Stimulated activated CD8-positive, alpha-beta memory T cell treated with anti-CD3 and anti-CD28 coated beads, Interleukin-12 subunit alpha, Interleukin-12 subunit beta, amount 100 ng/mL, for 1 hour (primary cell): ENCODE measurements around the gene UBR2.
"Not testable (repeated sequence)": the region's sequence is repeated elsewhere in the genome, so short reads cannot be mapped to it uniquely, and the experiment has no call there.

Experiments
- DNase-seq: peaks from one replicate; pipeline ENCODE4 v3.0.0-alpha.2; 2020; ENCODE audit warnings: low read depth

The UBR2 gene

DNA sequence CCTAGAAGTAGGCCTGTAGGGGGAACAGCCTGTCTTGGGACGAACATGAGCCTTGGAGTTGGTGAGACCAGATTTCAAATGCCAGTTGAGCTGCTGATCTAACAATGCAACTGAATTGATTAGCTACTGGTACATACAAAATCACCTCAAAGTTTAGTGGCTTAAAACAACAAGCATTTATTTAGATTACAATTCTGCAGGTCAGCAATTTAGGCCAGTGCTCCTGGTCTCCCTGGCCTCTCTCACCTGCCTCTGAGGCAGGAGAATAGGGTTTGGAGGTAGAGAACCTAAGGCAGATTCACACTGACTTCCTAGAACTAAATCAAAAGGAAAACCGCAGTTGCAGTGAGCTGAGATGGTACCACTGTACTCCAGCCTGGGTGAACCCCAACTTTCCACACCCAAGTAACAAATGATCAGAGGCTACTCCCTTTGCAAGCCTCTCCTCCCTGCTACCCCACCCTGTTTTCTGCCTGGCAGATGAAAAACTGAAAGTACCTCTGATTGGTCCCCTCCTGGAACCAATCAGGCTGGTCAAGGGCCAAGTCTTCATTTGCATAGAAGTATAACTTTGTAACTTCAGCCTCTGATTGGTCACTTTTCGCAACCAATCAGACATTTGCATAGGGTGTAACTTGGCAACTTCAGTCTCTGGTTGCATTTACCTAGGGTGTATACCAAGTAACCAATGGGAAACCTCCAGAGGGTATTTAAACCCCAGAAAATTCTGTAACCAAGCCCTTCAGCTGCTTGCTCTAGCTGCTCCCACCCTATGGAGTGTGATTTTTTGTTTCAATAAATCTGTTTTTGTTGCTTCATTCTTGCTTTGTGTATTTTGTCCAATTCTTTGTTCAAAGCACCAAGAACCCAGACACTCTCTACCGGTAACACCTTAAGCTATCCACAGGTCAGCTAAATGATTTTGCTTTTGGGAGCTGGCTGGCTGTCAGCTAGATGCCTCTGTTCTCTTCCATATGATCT, 8.1 kb upstream of the UBR2 start:
- DNase-seq = no peak

DNA sequence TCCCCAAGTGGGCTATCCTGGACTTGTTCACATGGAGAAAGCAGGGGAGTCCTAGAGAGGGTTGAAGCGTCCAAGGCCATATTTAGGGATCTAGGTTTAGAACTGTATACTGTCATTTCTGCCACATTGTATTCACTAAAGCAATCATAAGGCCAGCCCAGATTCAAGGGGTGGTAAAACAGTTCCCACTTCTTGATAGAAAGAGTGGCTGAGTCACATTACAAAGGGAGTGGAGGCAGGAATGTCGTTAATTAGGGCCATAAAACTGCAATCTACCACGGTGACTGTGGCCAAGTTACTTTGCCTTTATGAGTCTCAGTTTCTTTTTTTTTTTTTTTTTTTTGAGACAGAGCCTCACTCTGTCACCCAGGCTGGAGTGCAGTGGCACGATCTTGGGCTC, 7.4 kb upstream of the UBR2 start:
- no peak for DNase-seq

DNA sequence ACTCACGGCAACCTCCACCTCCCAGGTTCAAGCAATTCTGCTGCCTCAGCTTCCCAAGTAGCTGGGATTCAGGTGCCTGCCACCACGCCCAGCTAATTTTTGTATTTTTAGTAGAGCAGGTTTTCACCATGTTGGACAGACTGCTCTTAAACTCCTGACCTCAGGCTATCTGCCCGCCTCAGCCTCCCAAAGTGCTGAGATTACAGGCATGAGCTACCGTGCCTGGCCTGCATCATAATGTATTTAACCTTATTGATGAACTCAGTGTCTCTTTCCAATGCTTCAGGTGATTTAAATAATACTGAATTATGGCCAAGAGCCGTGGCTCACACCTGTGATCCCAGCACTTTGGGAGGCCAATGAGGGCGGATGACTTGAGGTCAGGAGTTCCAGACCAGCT, 4.6 kb upstream of the UBR2 start:
- not testable (repeated sequence) for DNase-seq

DNA sequence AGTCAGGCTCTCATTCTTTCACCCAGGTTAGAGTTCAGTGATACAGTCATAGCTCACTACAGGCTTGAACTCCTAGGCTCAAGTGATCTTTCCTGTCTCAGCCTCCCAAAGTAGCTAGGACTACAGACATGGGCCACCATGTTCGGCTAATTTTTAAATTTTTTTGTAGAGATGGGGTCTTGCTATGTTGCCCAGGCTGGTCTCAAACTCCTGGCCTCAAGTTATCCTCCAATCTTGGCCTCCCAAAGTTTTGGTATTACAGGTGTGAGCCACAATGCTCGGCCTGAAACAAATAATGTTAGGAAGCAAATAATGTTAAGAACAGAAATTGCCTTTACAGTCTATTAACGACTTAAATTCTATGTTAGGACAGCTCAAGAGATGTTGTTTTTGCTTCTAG, 1.8 kb upstream of the UBR2 start:
- DNase-seq = no peak

DNA sequence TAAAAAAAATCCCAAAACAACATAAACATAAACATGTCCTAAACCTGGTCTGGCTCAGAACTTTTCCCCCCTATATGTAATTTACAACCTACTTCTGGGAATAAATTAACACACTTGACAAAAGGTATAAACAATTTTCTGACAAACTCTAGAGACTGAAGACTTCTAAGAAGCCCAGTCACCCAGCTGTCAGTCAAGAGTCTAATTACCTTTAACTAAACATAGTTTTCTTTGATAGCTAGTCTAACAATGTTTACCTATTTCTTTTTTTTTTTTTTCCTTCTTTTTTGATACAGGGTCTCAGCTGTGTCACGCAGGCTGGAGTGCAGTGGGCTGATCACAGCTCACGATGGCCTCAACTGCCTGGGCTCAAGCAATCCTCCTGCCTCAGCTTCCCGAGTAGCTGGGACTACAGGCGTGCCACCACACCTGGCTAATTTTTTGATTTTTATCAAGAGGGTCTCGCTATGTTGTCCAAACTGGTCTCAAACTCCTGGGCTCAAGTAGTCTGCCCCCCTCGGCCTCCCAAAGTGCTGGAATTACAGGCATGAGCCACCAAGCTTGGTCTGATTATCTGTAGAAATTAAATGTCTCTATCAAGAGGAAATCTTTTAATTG, 932 bp upstream of the UBR2 start:
- no peak for DNase-seq

DNA sequence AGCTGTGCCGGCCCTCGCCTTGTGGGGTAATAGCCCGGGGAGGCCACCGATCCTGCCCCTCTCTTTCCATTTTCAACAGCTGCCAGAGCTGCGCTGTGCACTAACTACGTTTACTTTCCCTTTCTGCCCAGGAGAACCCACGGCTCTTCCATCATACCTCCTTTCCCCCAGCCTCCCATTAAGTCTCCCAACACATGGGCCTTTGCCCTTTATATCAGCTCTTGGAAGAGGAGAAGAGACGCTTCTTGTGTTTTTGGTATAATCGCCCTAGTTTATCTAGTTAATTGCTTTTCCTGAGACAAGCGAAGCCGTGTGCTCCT, 637 bp downstream of the UBR2 start:
- DNase-seq = no peak

DNA sequence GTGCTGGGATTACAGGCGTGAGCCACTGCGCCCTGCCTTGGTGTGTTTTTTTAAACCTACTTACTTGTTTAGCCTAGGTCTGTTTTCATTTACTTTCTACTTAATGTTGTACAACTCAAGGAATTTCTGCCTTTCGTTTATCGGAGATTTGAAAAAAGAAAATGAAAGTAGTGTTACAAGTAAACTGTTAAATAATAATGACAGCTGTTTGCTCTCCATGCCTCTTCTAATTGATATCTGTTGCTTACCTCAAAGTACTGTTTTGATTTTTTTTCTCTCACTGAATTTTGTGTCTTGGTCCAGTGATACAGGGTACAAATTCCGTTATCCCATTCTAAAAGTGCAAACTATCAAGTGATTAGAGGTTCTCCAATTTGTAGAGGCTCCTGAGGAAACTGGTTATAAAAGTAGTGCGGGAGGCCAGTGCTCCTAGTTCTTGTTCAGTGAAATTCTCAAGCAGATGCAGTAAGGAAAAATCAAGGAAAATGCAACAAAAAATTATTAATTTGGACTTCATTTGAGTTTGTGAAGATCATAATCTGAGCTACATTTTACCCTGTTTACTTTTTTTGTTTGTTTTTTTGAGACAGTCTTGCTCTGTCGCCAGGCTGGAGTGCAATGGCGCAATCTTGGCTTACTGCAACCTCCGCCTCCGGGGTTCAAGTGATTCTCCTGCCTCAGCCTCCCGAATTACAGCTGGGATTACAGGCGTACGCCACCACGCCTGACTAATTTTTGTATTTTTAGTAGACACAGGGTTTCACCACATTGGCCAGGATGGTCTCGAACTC, 2.2 kb downstream of the UBR2 start:
- no peak for DNase-seq

DNA sequence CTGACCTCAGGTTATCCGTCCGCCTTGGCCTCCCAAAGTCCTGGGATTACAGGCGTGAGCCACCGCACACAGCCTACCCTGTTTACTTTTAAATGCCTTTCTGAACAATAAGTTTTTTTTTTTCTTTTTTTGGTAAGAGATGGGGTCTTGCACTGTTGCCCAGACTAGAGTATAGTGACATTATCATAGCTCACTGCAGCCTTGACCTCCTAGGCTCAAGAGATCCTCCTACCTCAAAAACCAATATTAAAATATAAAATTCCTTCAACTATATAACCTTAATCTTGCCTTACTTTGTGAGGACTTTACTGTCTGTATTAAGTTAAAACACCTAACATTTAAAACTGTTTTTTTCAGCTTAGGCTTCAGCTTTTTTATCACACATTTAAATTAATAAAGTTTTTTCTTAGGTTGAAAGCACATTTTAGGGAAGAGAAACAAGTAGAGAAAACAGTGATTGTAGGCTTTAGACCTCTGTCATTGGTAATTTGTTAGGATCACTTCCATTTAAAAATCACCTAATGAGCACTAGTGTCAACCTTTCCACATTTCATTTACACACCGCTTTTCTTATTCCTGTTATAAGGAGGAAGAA, 2.9 kb downstream of the UBR2 start:
- DNase-seq = no peak

DNA sequence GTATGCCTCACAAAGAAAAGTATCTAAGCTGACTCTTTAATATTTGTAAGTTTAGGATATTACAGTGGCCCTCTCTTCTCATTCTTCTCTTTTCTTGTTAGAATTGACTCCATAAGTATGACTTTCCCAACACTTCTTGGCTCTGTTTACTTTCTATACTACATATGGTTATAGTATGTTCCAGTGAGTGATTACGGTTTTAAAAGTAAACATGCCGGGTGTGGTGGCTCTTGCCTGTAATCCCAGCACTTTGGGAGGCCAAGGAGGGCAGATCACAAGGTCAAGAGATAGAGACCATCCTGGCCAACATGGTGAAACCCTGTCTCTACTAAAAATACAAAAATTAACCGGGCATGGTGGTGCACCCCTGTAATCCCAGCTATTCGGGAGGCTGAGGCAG, 3.4 kb downstream of the UBR2 start:
- DNase-seq = not testable (repeated sequence)

DNA sequence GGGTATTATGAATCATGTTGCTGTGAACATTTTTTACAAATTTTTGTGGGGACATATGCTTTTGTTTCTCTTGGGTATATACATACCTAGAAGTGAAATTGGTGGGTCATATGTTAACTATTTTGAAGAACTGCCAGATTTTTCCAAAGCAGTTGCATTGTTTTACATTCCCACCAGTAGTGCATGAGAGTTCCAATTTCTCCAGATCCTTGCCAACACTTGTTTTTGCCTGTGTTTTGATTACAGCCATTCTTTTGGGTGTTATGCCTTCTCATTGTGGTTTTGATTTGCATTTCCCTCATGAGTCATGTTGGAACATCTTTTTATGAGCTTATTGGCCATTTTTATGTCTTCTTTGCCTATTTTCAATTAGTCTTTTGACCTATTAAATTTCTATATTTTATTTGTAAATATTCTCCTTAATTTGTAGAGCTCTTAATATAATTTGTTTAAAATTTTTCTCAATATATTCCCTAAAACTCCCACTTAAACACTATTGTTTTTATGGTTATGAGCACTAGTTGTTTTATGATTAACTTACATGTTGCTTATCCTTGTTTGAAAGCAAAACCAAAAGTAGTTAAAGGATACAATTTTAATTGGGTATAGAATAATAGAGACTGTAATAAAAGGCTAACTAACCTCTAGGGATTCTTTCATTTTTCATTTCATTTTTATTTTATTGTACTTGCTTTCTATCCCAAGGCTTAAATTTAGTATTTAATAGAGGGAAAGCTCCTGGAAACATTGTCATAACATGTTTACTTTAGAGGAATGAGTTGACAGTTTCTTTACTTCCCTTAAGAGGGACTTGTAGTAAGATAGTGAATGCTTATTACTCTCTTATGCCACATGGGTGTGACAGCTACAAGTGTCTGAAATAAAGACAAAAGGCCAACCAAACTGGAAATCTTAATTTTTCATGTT, 5.5 kb downstream of the UBR2 start:
- DNase-seq = no peak

DNA sequence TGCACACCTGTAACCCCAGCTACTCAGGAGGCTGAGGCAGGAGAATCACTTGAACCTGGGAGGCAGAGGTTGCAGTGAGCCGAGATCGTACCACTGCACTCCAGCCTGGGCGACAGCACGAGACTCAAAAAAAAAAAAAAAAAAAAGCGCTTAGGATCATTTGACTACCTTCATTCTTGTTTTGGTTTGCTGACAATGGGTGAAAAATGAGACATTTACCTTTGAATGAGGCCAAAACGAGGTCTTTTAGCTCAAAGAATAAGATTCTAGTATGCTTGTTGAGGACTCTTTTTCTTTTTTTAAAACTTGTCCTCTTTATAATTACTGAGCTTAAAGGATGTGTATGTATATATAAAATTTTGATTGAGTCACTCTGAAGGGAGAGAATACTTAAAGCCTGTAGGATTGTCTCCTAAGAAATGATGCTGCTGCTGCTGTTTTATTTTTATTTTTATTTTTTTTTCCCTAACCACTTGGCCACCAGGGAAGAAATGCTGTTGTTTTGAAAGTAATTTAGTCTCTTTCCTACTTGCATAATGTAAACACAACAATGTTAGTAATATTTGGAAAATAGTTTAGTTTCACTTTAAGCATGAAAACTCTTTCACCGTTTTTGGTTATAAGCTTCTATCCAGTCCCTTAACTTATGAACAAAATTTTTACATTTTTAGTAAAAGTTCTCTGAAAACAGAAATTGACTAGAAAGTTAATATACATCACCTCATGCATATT, 7.9 kb downstream of the UBR2 start:
- no peak for DNase-seq

DNA sequence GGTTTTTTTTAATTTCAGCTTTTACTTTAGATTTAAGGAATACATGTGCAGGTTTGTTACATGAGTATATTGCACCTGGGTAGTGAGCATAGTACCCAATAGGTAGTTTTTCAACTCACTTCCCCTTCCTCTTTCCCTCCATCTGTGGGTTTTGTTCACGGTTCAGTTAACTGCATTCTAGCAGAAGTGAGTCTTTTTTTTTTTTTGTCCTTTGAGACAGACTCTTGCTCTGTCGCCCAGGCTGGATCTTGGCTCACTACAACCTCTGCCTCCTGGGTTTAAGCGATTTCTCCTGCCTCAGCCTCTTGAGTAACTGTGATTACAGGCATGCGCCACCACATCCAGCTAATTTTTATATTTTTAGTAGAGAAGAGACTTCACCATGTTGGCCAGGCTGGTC, 8.7 kb downstream of the UBR2 start:
- no peak for DNase-seq

DNA sequence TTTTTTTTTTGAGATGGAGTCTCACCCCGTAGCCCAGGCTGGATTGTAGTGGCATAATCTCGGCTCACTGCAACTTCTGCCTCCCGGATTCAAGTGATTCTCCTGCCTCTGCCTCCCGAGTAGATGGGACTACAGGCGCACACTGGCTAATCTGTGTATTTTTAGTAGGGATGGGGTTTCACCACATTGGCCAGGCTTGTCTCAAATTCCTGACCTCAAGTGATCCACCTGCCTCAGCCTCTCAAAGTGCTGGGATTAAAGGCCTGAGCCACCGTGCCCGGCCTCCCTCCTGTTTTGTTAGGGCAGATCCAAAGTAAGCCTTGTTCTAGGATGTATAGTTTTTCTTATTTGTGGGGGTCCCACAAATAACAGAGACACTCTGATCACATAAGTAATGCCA, 12.7 kb downstream of the UBR2 start:
- DNase-seq = not testable (repeated sequence)

DNA sequence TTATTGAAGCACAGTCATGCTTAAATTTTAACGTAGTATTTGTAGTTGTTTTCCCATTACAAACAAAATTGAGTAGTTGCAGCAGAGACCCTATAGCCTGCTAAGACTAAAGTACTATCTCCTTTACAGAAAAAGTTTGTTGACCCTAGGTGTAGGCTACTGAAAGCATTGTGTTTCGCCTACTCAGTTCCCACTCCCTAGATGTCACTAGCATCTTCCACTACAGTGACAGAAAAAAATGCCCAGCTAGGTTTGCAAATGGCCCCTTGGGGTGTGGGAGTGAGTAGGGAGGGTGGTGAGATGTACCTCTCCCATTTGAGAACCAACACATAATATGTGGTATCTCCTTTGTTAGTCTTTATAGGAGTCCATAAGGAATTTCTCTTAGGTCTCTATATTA, 34.5 kb downstream of the UBR2 start:
- DNase-seq = no peak

DNA sequence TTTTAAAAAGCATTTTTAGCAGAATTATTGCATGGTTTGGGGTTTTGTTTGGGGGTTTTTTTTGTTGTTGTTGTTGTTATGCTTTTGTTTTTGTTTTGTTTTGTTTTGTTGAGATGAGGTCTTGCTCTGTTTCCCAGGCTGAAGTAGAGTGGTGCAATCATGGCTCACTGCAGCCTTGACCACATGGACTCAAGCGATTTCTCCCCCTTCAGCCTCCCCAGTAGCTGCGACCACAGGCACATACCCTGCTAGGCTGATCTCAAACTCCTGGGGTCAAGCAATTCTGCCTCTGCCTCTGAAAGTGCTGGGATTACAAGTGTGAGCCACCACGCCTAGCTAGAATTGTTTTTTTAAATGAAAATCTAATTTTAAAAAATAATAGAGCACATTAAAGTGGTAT, 35.7 kb downstream of the UBR2 start:
- no peak for DNase-seq

DNA sequence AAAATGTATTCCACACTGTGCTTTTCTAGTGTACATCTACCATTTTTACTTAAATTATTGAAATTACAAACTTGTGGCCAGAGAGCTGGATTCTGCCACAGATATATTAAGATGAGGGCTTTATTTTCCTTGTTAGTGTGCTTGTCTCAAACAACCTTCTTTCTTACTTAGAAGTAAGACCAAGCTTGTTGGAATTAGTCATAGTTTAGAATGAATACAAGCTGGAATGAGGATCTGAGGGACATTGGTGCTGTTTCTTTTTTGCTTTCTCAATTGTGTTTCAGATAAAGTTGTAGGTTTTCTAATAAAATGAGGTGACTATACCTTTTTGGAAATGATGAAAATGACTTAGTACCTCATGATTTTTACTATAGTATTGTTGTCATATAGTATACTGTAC, 40.3 kb downstream of the UBR2 start:
- no peak for DNase-seq

DNA sequence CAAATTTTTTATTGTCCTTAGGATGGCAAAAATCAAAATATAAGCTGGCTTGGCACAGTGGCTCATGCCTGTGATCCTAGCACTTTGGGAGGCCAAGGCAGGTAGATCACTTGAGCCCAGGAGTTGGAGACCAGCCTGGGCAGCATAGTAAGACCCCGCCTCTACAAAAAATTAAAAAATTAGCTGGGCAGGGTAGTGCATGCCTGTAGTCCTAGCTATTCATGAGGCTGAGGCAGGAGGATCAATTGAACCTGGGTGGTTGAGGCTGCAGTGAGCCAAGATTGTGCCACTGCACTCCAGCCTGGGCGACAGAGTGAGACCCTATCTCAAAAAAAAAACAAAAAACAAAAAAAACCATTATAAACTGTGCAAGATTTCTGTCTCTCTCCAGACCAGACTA, 40.9 kb downstream of the UBR2 start:
- not testable (repeated sequence) for DNase-seq

DNA sequence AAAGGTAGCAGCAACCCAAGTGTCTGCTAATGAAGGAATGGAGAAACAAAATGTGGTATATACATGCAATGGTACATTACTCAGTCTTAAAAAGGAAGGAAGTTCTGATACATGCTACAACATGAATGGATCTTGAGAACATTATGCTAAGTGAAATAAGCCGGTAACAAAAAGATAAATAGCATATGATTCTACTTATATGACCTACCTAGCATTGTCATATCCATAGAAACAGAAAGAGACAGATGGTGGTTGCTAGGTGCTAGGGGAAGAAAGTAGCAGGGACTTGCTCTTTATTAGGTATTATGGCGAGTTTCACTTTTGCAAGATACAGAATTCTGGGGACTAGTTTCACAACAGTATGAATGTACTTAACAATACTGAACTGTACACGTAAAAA, 46.6 kb downstream of the UBR2 start:
- DNase-seq = no peak

DNA sequence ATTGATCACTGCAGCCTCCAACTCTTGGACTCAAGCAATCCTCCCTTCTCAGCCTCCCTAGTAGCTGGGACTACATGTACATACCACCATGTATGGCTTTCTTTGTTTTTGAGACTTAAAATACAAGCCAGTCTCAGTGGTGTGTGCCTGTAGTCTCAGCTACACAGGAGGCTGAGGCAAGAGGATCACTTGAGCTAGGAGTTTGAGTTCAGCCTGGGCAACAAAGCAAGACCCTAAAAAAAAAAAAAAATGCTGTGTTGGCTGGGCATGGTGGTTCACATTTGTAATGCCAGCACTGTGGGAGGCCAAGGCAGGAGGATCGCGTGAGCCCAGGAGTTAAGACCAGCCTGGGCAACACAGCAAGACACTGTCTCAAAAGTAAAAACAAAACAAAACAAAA, 51.7 kb downstream of the UBR2 start:
- no peak for DNase-seq

DNA sequence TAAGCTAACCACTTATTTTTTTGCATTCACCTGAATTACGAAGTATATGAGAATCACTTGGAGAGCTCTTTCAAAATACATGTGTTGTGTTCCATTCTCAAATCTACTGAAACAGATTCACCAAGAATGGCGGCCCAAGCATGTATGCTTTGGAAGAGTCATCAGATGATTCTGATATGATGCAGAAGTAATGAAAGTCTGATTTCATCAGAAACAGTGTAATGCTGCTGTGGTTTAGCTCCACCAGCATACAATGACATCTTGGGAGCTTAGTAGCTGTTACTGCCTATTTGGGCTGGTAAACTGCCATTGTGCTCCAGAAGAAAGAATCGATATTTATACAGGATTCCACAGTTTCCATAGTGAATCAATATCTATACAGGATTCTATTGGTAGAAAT, 52.9 kb downstream of the UBR2 start:
- DNase-seq = no peak

DNA sequence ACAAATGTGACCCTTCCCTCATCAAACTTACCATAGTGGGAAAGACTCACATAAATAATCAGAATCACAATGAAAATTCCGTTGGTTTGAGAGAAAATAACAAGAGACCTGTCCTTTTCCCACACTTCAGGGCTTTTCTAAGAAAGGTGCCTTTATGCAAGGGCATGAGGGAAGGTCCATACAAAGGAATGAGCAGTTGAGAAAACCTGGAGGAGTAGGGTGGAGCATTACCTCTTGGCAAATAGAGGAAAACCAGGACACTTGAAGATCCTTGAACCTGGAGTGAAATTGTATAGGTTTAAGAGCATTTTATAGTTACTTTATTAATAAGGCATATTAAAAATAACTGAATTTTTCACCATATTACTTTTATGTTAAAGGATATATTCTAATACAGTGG, 54.3 kb downstream of the UBR2 start:
- DNase-seq = no peak
